IPS-18a (cell line): ENCODE measurements around the gene IL27RA.
"Not testable (repeated sequence)": the region's sequence is repeated elsewhere in the genome, so short reads cannot be mapped to it uniquely, and the experiment has no call there.

Experiments
- H3K27ac ChIP-seq: one replicate; pipeline ENCODE4 v1.5.1; 2013; ENCODE audit warnings: low read length
- H3K27me3 ChIP-seq: one replicate; pipeline ENCODE4 v1.6.1; 2013; ENCODE audit warnings: mild to moderate bottlenecking, low read length; ENCODE audit not compliant: control insufficient read depth, insufficient read depth
- H3K36me3 ChIP-seq: one replicate; pipeline ENCODE4 v1.6.1; 2013; ENCODE audit warnings: low read depth, low read length; ENCODE audit not compliant: control insufficient read depth
- H3K4me1 ChIP-seq: one replicate; pipeline ENCODE4 v1.6.1; 2013; ENCODE audit warnings: low read depth, low read length; ENCODE audit not compliant: control insufficient read depth
- H3K4me3 ChIP-seq: one replicate; pipeline ENCODE4 v1.5.1; 2013; ENCODE audit warnings: low read length
- H3K9ac ChIP-seq: one replicate; pipeline ENCODE4 v1.6.1; 2013; ENCODE audit warnings: mild to moderate bottlenecking, low read length, moderate library complexity
- H3K9me3 ChIP-seq: one replicate; pipeline ENCODE4 v1.6.1; 2013; ENCODE audit warnings: low read depth, low read length; ENCODE audit not compliant: control insufficient read depth

Gene IL27RA

GRCh38 chr19:14042659-14043608 is 11.4 kb downstream of the IL27RA start:
- peak overlapping the region; percentile 76 for H3K27ac ChIP-seq

GRCh38 chr19:14047866-14048265 is 16.3 kb downstream of the IL27RA start:
- H3K9ac ChIP-seq, H3K27me3 ChIP-seq, H3K4me3 ChIP-seq, H3K9me3 ChIP-seq, H3K27ac ChIP-seq, H3K4me1 ChIP-seq, H3K36me3 ChIP-seq: not testable (repeated sequence)

More at GRCh38 chr19:14042659-14043608, 11.4 kb downstream of the IL27RA start:
- not testable (repeated sequence) for H3K4me1 ChIP-seq, H3K9me3 ChIP-seq, H3K4me3 ChIP-seq, H3K36me3 ChIP-seq, H3K27me3 ChIP-seq
- H3K9ac ChIP-seq = peak overlapping the region; percentile 62

- no peaks in the 10 kb centered on the region for H3K4me1 ChIP-seq
- no peak overlapping the region for H3K4me3 ChIP-seq
- no peaks in the 10 kb centered on the region for H3K27me3 ChIP-seq
- no peak overlapping the region for H3K9ac ChIP-seq
- H3K36me3 ChIP-seq = no peaks in the 10 kb centered on the region
- peaks cover 3% of the 10 kb centered on the region for H3K9me3 ChIP-seq
- no peak overlapping the region for H3K27ac ChIP-seq
These were observed 17.0 kb downstream of the IL27RA start for GRCh38 chr19:14048443-14049153.

DNA sequence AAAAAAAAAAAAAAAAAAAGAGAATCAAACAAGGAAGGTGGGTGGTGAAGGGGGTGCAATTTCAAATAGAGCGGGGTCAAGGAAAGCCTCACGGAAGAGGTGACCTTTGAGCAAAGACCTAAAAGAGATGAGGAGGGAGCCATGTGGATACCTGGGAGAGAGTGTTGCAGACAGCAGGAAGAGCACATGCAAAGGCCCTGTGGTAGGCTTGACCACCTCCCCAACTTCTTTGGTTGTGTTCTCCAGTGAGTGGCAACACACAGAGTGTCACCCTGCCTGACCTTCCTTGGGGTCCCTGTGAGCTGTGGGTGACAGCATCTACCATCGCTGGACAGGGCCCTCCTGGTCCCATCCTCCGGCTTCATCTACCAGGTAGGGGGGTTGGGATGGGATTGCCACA is 18.9 kb downstream of the IL27RA start:
- no peaks in the 10 kb centered on the region for H3K27me3 ChIP-seq
- peaks cover 3% of the 10 kb centered on the region for H3K9me3 ChIP-seq
- no peak overlapping the region for H3K9ac ChIP-seq
- H3K4me1 ChIP-seq = no peaks in the 10 kb centered on the region
- no peak overlapping the region for H3K27ac ChIP-seq
- no peak overlapping the region for H3K4me3 ChIP-seq
- H3K36me3 ChIP-seq = no peaks in the 10 kb centered on the region

GRCh38 chr19:14050961-14051360 is 19.4 kb downstream of the IL27RA start:
- H3K36me3 ChIP-seq, H3K27ac ChIP-seq, H3K9ac ChIP-seq, H3K27me3 ChIP-seq, H3K4me1 ChIP-seq, H3K9me3 ChIP-seq, H3K4me3 ChIP-seq: not testable (repeated sequence)

GRCh38 chr19:14051980-14052379 is 20.4 kb downstream of the IL27RA start:
- no peak overlapping the region for H3K9ac ChIP-seq
- H3K4me1 ChIP-seq = no peaks in the 10 kb centered on the region
- H3K36me3 ChIP-seq = no peaks in the 10 kb centered on the region
- peaks cover 3% of the 10 kb centered on the region for H3K9me3 ChIP-seq
- H3K27ac ChIP-seq = no peak overlapping the region
- H3K27me3 ChIP-seq = no peaks in the 10 kb centered on the region
- H3K4me3 ChIP-seq = no peak overlapping the region

GRCh38 chr19:14052470-14052869 is 20.9 kb downstream of the IL27RA start:
- Histone ChIP-seq H3K36me3 (no peaks in the 10 kb centered on the region), H3K9me3 (peaks cover 3% of the 10 kb centered on the region), H3K9ac (no peak overlapping the region), H3K4me3 (no peak overlapping the region), H3K27ac (no peak overlapping the region), H3K4me1 (no peaks in the 10 kb centered on the region), H3K27me3 (no peaks in the 10 kb centered on the region)

- Histone ChIP-seq H3K36me3 (no peaks in the 10 kb centered on the region), H3K4me1 (no peaks in the 10 kb centered on the region), H3K9me3 (peaks cover 3% of the 10 kb centered on the region), H3K9ac (no peak overlapping the region), H3K27me3 (peaks cover 3% of the 10 kb centered on the region), H3K4me3 (no peak overlapping the region), H3K27ac (no peak overlapping the region)
These were observed 21.5 kb downstream of the IL27RA start for GRCh38 chr19:14053032-14053431.

GRCh38 chr19:14053500-14053899 is 21.9 kb downstream of the IL27RA start:
- Histone ChIP-seq H3K9ac (no peak overlapping the region), H3K4me3 (no peak overlapping the region), H3K27ac (no peak overlapping the region), H3K36me3 (no peaks in the 10 kb centered on the region), H3K27me3 (peaks cover 7% of the 10 kb centered on the region), H3K9me3 (no peaks in the 10 kb centered on the region), H3K4me1 (peaks cover 2% of the 10 kb centered on the region)

GRCh38 chr19:14054099-14054498 is 22.5 kb downstream of the IL27RA start:
- H3K4me3 ChIP-seq = no peak overlapping the region
- no peak overlapping the region for H3K9ac ChIP-seq
- H3K9me3 ChIP-seq = no peaks in the 10 kb centered on the region
- no peaks in the 10 kb centered on the region for H3K36me3 ChIP-seq
- H3K4me1 ChIP-seq = peaks cover 5% of the 10 kb centered on the region
- H3K27me3 ChIP-seq = peaks cover 13% of the 10 kb centered on the region
- no peak overlapping the region for H3K27ac ChIP-seq

DNA sequence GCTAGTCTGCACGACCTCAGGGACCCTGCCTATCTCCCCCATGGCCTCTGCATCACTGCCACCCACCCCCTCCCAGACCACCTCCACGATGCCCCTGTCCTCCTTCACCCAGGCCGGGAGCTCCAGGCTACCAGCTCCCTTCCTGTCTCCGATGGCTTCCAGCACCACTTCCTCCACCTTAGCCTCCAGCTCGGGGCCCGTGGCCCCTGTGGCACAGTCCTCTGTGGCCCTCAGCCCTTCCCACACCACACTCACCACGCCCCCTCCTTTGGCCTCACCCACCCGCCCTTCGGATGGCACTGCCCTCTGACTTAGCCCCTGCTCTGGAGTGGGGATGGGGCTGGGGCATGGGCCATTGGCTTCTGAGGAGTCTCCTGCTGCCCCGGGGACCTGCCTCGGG is 23.2 kb downstream of the IL27RA start:
- H3K4me1 ChIP-seq = peaks cover 5% of the 10 kb centered on the region
- H3K27ac ChIP-seq = no peak overlapping the region
- no peak overlapping the region for H3K9ac ChIP-seq
- H3K9me3 ChIP-seq = no peaks in the 10 kb centered on the region
- H3K36me3 ChIP-seq = no peaks in the 10 kb centered on the region
- no peak overlapping the region for H3K4me3 ChIP-seq
- peaks cover 19% of the 10 kb centered on the region for H3K27me3 ChIP-seq
